Mesendoderm (in vitro differentiated cells): ENCODE measurements around the gene GALNT6.
A peak's percentile ranks its signal among the peaks of the same experiment; 100 is the strongest.

ENCODE experiments used
- DNase-seq: peaks from one replicate; pipeline ENCODE4 v3.0.0; 2013
- H2AK5ac ChIP-seq: 2 replicates; pipeline ENCODE4 v1.6.1; 2013; ENCODE audit warnings: low read length, inconsistent platforms
- H2BK120ac ChIP-seq: 2 replicates; pipeline ENCODE4 v1.6.1; 2013; ENCODE audit warnings: low read depth, mild to moderate bottlenecking, low read length, moderate library complexity, mixed read lengths
- H2BK15ac ChIP-seq: replicated peaks from 2 replicates; pipeline ENCODE4 v1.6.1; 2013; ENCODE audit warnings: low read depth, mild to moderate bottlenecking, moderate library complexity
- H2BK5ac ChIP-seq: 2 replicates; pipeline ENCODE4 v1.6.1; 2013; ENCODE audit warnings: low read length, inconsistent platforms
- H3K18ac ChIP-seq: 2 replicates; pipeline ENCODE4 v1.6.1; 2013; ENCODE audit warnings: mild to moderate bottlenecking, low read length, mixed read lengths
- H3K23ac ChIP-seq: one replicate; pipeline ENCODE4 v1.6.1; 2013; ENCODE audit warnings: low read length
- H3K27ac ChIP-seq: 2 replicates; pipeline ENCODE4 v1.5.1; 2013; ENCODE audit warnings: low read depth, mild to moderate bottlenecking, inconsistent platforms, low read length, moderate library complexity
- H3K27me3 ChIP-seq: 2 replicates; pipeline ENCODE4 v1.6.1; 2013; ENCODE audit warnings: low read length, control low read depth, mild to moderate bottlenecking, inconsistent platforms; ENCODE audit not compliant: insufficient read depth, poor library complexity
- H3K36me3 ChIP-seq: 2 replicates; pipeline ENCODE4 v1.6.1; 2013; ENCODE audit warnings: low read length, inconsistent platforms; ENCODE audit not compliant: control insufficient read depth, insufficient read depth
- H3K4ac ChIP-seq: one replicate; pipeline ENCODE4 v1.6.1; 2013; ENCODE audit warnings: low read depth, mild to moderate bottlenecking, low read length, moderate library complexity
- H3K4me1 ChIP-seq: 2 replicates; pipeline ENCODE4 v1.6.1; 2013; ENCODE audit warnings: low read depth, low read length, inconsistent platforms; ENCODE audit not compliant: control insufficient read depth
- H3K4me2 ChIP-seq: 2 replicates; pipeline ENCODE4 v1.6.1; 2013; ENCODE audit warnings: low read length
- H3K4me3 ChIP-seq: 2 replicates; pipeline ENCODE4 v1.5.1; 2013; ENCODE audit warnings: mild to moderate bottlenecking, low read length
- H3K56ac ChIP-seq: one replicate; pipeline ENCODE4 v1.6.1; 2013; ENCODE audit warnings: low read length
- H3K79me1 ChIP-seq: 2 replicates; pipeline ENCODE4 v1.6.1; 2013; ENCODE audit warnings: low read length, inconsistent platforms
- H3K79me2 ChIP-seq: 2 replicates; pipeline ENCODE4 v1.6.1; 2013; ENCODE audit warnings: mild to moderate bottlenecking, low read length; ENCODE audit not compliant: control insufficient read depth, insufficient read depth
- H3K9ac ChIP-seq: 2 replicates; pipeline ENCODE4 v1.6.1; 2013; ENCODE audit warnings: low read length, inconsistent platforms
- H4K5ac ChIP-seq: one replicate; pipeline ENCODE4 v1.6.1; 2013; ENCODE audit warnings: low read length
- H4K8ac ChIP-seq: one replicate; pipeline ENCODE4 v1.6.1; 2013; ENCODE audit warnings: low read depth, mild to moderate bottlenecking, control low read depth, low read length, moderate library complexity
- WGBS: extraction: QIAGEN DNeasy Blood & Tissue Kit; methylation state at CpG from one replicate; pipeline ENCODE4 v1.1.7; 2013; ENCODE audit warnings: low lambda C conversion rate, missing lambda C conversion rate; ENCODE audit not compliant: insufficient coverage; ENCODE audit errors: extremely low coverage; 5-methylcytosine and 5-hydroxymethylcytosine counted together

The GALNT6 gene

GRCh38 chr12:51390457-51390856 lies 749 bp downstream of the GALNT6 start:
- H3K4ac ChIP-seq = no peak overlapping the region
- H3K4me1 ChIP-seq = peaks cover 25% of the 10 kb centered on the region
- DNase-seq = no peak
- peak overlapping the region; percentile 76 for H3K27ac ChIP-seq
- no peaks in the 10 kb centered on the region for H3K27me3 ChIP-seq
- no peak overlapping the region for H3K4me3 ChIP-seq
- WGBS = no CpG with 5 or more reads among the region's 6 CpGs
- no peak overlapping the region for H2BK120ac ChIP-seq
- peak overlapping the region; percentile 75 for H3K9ac ChIP-seq
- H3K36me3 ChIP-seq = no peaks in the 10 kb centered on the region
- peak overlapping the region; percentile 84 for H3K56ac ChIP-seq
- peak overlapping the region; percentile 29 for H2AK5ac ChIP-seq
- H3K18ac ChIP-seq = no peak overlapping the region
- no peak overlapping the region for H2BK15ac ChIP-seq
- no peak overlapping the region for H4K8ac ChIP-seq
- H3K79me1 ChIP-seq = no peaks in the 10 kb centered on the region
- H2BK5ac ChIP-seq = no peak overlapping the region
- H4K5ac ChIP-seq = no peak overlapping the region
- peak overlapping the region; percentile 47 for H3K4me2 ChIP-seq
- no peaks in the 10 kb centered on the region for H3K79me2 ChIP-seq
- H3K23ac ChIP-seq = no peak overlapping the region

- H3K18ac ChIP-seq = no peak overlapping the region
- no peak overlapping the region for H3K23ac ChIP-seq
- DNase-seq = no peak
- H3K4me3 ChIP-seq = no peak overlapping the region
- no peak overlapping the region for H4K5ac ChIP-seq
- no peak overlapping the region for H3K9ac ChIP-seq
- peaks cover 23% of the 10 kb centered on the region for H3K4me1 ChIP-seq
- no peaks in the 10 kb centered on the region for H3K36me3 ChIP-seq
- H2BK120ac ChIP-seq = no peak overlapping the region
- no peak overlapping the region for H2BK15ac ChIP-seq
- H3K27me3 ChIP-seq = no peaks in the 10 kb centered on the region
- WGBS = no CpG with 5 or more reads among the region's 2 CpGs
- peak overlapping the region; percentile 36 for H3K56ac ChIP-seq
- no peak overlapping the region for H3K4ac ChIP-seq
- no peak overlapping the region for H3K27ac ChIP-seq
- H3K79me1 ChIP-seq = no peaks in the 10 kb centered on the region
- H2BK5ac ChIP-seq = no peak overlapping the region
- H3K4me2 ChIP-seq = no peak overlapping the region
- H2AK5ac ChIP-seq = no peak overlapping the region
- no peak overlapping the region for H4K8ac ChIP-seq
- no peaks in the 10 kb centered on the region for H3K79me2 ChIP-seq
Observed at GRCh38 chr12:51389302-51389999, 1.8 kb downstream of the GALNT6 start.

GRCh38 chr12:51388846-51389245 lies 2.4 kb downstream of the GALNT6 start:
- Histone ChIP-seq H3K4me1 (peaks cover 23% of the 10 kb centered on the region), H3K9ac (no peak overlapping the region), H4K8ac (no peak overlapping the region), H4K5ac (no peak overlapping the region), H2BK5ac (peak overlapping the region; percentile 78), H3K4ac (peak overlapping the region; percentile 25), H3K4me3 (no peak overlapping the region), H3K23ac (no peak overlapping the region), H2AK5ac (peak overlapping the region; percentile 61), H3K4me2 (no peak overlapping the region), H3K56ac (peak overlapping the region; percentile 73), H2BK15ac (peak overlapping the region; percentile 45), H2BK120ac (peak overlapping the region; percentile 32), H3K27ac (peak overlapping the region; percentile 86), H3K36me3 (no peaks in the 10 kb centered on the region), H3K79me1 (no peaks in the 10 kb centered on the region), H3K27me3 (no peaks in the 10 kb centered on the region), H3K18ac (peak overlapping the region; percentile 19), H3K79me2 (no peaks in the 10 kb centered on the region)
- no CpG with 5 or more reads among the region's 5 CpGs for WGBS
- DNase-seq = no peak

- Histone ChIP-seq H2AK5ac (peak overlapping the region; percentile 61), H3K9ac (peak overlapping the region; percentile 15), H4K5ac (no peak overlapping the region), H3K4me3 (no peak overlapping the region), H3K23ac (peak overlapping the region; percentile 91), H3K4me1 (peaks cover 23% of the 10 kb centered on the region), H3K79me2 (no peaks in the 10 kb centered on the region), H2BK5ac (peak overlapping the region; percentile 78), H3K79me1 (no peaks in the 10 kb centered on the region), H2BK15ac (no peak overlapping the region), H3K18ac (peak overlapping the region; percentile 19), H4K8ac (no peak overlapping the region), H2BK120ac (peak overlapping the region; percentile 32), H3K56ac (peak overlapping the region; percentile 73), H3K4ac (peak overlapping the region; percentile 25), H3K4me2 (peak overlapping the region; percentile 4), H3K27me3 (no peaks in the 10 kb centered on the region), H3K27ac (peak overlapping the region; percentile 86), H3K36me3 (no peaks in the 10 kb centered on the region)
- peak; percentile 84 for DNase-seq
- no CpG with 5 or more reads among the region's 10 CpGs for WGBS
Observed at GRCh38 chr12:51388069-51388799, 3.0 kb downstream of the GALNT6 start.

GRCh38 chr12:51386351-51386750 lies 4.9 kb downstream of the GALNT6 start:
- Histone ChIP-seq H3K23ac (no peak overlapping the region), H3K9ac (no peak overlapping the region), H3K4me3 (no peak overlapping the region), H3K4ac (no peak overlapping the region), H3K56ac (no peak overlapping the region), H2BK120ac (no peak overlapping the region), H4K5ac (no peak overlapping the region), H3K27ac (no peak overlapping the region), H2BK15ac (no peak overlapping the region), H2AK5ac (peak overlapping the region; percentile 34), H3K79me2 (no peaks in the 10 kb centered on the region), H3K4me1 (peaks cover 23% of the 10 kb centered on the region), H4K8ac (no peak overlapping the region), H3K36me3 (no peaks in the 10 kb centered on the region), H3K18ac (no peak overlapping the region), H3K79me1 (no peaks in the 10 kb centered on the region), H2BK5ac (no peak overlapping the region), H3K27me3 (no peaks in the 10 kb centered on the region), H3K4me2 (no peak overlapping the region)
- DNase-seq = no peak
- no CpG with 5 or more reads among the region's 4 CpGs for WGBS
